KOPT-K1 (cell line): ENCODE results near the gene HLA-DRB5.
"Not testable (repeated sequence)": the region's sequence is repeated elsewhere in the genome, so short reads cannot be mapped to it uniquely, and the experiment has no call there.

Source experiments
- H3K27ac ChIP-seq: fragments of 200-600 bp; sonication (generic); 2 replicates; pipeline ENCODE4 v1.5.1; 2016; ENCODE audit warnings: antibody characterized with exemption, mild to moderate bottlenecking, low read depth, low read length; ENCODE audit not compliant: poor library complexity, severe bottlenecking
- H3K36me3 ChIP-seq: fragments of 200-600 bp; sonication (generic); 2 replicates; pipeline ENCODE4 v1.5.1; 2017; ENCODE audit warnings: antibody characterized with exemption, mild to moderate bottlenecking, low read length, moderate library complexity; ENCODE audit not compliant: insufficient read depth
- H3K9me3 ChIP-seq: fragments of 200-600 bp; sonication (generic); 2 replicates; pipeline ENCODE4 v1.5.1; 2017; ENCODE audit warnings: antibody characterized with exemption, low read length, mild to moderate bottlenecking; ENCODE audit not compliant: insufficient read depth, poor library complexity, severe bottlenecking

The HLA-DRB5 gene

GRCh38 chr6:32539839-32540238 is 9.8 kb upstream of the HLA-DRB5 start:
- H3K36me3 ChIP-seq, result no peaks in the 10 kb centered on the region
- no peak overlapping the region for H3K27ac ChIP-seq
- no peaks in the 10 kb centered on the region for H3K9me3 ChIP-seq

DNA sequence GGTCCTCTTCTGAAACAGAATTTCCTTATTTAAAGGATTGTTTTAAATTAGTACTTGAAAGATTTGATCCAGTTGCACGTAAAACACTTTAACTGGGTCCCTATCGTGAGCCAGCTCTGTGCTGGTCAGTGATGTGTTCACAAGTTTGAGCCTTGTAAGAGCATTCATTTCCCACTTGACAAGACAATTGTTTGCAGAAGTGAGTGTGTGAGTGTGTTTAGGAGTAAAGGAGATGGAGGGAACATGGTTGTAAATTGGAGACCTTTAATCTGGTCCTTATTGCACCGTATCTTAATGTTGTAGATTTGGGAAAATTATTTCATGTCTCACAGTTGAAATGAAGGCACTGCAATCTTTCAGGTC is 325 bp upstream of the HLA-DRB5 start:
- H3K36me3 ChIP-seq, H3K9me3 ChIP-seq, H3K27ac ChIP-seq: not testable (repeated sequence)

DNA sequence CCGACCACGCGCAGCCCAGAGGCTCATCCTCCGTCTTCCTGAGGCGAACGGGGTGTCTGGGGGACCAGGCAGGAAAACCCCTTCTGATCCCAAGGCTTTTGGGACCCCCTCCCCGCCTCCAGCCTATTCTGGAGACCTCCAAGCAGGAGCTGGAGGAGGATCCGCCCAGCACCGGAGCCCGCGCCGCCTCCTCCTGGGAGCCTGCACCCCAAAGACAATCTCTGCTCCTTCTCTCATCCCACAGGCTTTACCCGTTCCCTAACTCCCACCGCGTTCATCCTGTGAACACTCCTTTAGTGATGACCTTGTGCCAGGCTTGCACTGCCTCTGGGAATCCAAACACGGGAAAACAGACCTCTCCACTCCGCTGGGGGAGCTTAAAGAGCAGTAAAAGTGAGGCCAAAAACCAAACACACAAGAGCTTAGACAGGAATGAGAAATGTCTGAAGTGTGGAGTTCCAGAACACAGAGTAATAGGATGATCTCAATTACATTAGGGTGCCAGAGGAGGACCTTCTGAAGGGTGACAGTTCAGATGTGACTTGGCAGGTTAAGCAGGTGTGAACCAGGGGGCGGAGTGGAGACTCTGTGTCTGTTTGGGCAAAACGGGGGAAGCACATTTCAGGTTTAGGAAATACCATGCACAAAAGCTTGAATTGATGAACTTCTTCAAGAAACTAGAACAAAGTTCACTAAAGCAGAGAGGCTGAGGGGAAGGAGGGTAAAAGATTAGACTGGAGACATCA is 7.6 kb downstream of the HLA-DRB5 start:
- no peaks in the 10 kb centered on the region for H3K36me3 ChIP-seq
- no peak overlapping the region for H3K27ac ChIP-seq
- H3K9me3 ChIP-seq, result no peaks in the 10 kb centered on the region

GRCh38 chr6:32519910-32520258 is 10.2 kb downstream of the HLA-DRB5 start:
- Histone ChIP-seq H3K27ac (no peak overlapping the region), H3K9me3 (no peaks in the 10 kb centered on the region), H3K36me3 (no peaks in the 10 kb centered on the region)

GRCh38 chr6:32519118-32519909 is 10.8 kb downstream of the HLA-DRB5 start:
- H3K27ac ChIP-seq, result no peak overlapping the region
- no peaks in the 10 kb centered on the region for H3K36me3 ChIP-seq
- no peaks in the 10 kb centered on the region for H3K9me3 ChIP-seq

DNA sequence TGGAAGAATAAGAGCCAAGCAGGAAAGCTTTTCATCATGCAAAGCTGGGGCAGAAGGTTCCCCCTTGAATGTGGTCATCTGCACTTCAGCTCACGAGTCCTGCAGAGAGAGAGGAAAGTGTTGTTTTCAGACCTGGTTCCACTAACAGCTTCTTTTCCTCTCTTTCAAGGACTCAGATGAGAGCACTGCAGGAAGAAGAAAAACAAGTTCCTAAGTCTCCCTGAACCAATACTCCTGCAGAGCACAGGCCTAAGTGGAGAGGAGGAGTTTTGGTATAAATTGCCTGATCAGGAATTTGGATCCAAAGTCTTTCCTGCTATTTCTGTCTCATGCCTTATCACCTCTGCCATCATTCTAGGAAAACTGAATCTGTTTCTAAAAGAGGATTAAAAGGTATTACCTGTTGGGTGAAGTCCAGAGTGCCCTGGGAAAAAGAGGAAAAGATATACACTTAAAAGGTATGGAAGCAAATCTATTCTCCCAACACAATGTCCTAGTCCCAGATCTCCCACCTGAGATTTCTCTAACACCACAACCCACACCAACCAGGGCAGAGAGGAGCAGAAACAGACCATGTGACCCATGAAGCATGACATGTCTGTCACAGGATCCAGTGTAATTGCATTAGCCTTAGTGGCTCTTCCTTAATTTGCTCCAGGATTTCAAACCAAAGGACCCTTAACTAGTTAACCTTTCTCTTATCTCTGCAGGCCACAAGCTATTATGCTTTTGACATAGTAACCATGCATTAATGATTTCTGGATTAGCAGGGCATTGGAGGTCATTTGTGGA is 12.2 kb downstream of the HLA-DRB5 start:
- Histone ChIP-seq H3K9me3 (no peaks in the 10 kb centered on the region), H3K36me3 (no peaks in the 10 kb centered on the region), H3K27ac (no peak overlapping the region)

DNA sequence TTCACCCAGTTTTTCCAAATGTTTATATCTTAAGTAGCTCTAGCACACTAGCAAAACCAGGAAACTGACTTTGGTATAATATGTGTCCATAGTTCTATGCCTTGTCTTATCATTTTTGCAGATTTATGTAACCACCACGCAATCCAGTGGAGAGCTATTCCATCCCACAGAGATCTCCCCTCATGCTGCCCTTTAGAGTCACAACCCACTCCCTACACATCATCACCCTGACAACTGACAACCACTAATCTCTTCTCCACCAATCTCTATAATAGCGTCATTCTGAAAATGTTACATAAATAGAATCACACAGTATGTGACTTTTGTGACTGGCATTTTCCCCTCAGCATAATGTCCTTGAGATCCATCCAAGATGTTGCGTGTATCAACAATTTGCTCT is 29.1 kb downstream of the HLA-DRB5 start:
- H3K27ac ChIP-seq, result no peak overlapping the region
- H3K9me3 ChIP-seq, result no peaks in the 10 kb centered on the region
- H3K36me3 ChIP-seq, result no peaks in the 10 kb centered on the region

DNA sequence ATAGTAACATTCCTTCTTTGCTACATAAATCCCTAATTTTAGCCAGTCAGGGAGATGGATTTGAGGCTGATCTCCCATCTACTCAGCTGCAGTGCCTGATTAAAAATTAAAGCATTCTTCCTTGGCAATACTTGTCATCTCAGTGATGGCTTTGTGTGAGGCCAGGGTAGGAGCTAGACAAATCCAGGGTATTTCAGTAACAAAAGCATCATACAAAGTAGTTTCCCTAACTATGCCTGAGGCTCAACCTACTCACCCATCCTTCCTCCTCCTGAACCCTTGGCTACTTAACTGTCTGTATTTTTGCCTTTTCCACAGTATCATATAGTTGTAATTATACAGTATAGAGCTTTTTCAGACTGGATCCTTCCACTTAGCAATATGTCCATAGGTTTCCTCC is 37.7 kb downstream of the HLA-DRB5 start:
- H3K36me3 ChIP-seq, result no peaks in the 10 kb centered on the region
- H3K27ac ChIP-seq, result no peak overlapping the region
- no peaks in the 10 kb centered on the region for H3K9me3 ChIP-seq

DNA sequence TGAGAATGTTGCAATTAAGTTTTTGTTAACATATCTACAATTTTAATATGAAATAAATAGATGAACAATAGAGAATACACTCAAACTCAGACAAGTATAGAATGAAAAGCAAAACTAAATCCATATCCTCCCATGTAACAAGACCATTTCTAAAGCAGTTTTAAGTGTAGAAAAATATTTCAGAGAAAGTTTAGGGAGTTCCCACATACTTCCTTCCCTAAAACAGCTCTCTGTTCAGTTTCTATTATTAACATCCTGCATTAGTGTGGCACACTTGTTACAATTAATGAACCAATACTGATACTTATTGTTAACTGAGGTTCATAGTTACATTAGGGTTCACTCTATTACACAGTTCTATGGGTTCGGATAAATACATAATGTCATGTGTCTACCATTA is 38.4 kb downstream of the HLA-DRB5 start:
- no peaks in the 10 kb centered on the region for H3K36me3 ChIP-seq
- no peaks in the 10 kb centered on the region for H3K9me3 ChIP-seq
- no peak overlapping the region for H3K27ac ChIP-seq

- Histone ChIP-seq H3K36me3 (no peaks in the 10 kb centered on the region), H3K9me3 (no peaks in the 10 kb centered on the region), H3K27ac (no peak overlapping the region)
Measured at GRCh38 chr6:32488083-32488482, 42.0 kb downstream of the HLA-DRB5 start.

DNA sequence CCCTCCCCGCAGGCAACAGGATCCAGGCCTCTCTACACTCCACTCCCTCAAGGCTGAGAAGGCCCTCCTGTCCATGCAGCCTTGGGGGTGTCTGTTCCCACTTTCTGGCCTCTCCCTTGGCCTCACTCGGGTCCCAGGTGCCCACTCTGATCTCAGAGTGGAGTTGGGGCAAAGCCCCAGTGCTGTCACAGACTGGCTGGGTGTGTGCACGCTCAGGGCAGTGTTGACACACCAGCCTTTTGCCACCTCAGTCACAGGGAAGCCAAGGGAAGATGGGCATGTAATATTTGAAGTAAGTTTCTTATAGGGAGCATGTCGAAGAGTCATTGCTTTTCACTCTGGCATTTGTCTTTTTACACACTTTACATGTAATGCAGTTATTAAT is 45.5 kb downstream of the HLA-DRB5 start:
- no peaks in the 10 kb centered on the region for H3K36me3 ChIP-seq
- no peak overlapping the region for H3K27ac ChIP-seq
- no peaks in the 10 kb centered on the region for H3K9me3 ChIP-seq

DNA sequence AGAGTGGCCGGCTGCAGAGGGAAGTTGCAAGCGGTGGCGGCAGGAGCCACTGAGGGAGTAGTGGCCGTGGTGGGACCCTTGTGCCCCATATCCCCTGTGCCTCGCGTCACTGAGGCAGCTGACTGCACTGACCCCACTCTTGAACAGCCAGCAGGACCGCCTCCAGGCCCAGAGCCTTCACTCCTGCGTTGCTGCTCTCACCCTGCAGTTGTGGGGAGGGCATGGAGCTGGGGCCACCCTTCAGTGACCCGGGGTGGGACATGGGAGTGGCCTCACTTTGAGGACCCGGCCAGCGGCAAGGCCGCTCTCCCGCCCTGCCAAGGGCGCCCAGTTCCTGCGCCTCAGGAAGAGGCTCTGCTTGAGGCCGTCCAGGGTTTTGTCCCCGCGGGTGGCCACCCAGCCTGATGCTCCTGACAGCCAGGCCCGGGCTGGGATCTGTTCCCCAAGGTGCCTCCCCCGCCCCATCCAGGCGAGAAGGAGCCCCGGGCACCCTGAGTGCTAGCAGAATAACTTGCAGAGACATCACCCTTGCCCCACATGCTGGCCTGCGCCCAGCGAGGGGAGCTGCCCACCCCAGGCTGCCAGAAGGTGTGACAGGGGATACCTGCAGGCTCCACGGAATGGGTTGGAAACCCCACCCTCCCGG is 46.0 kb downstream of the HLA-DRB5 start:
- no peak overlapping the region for H3K27ac ChIP-seq
- no peaks in the 10 kb centered on the region for H3K9me3 ChIP-seq
- no peaks in the 10 kb centered on the region for H3K36me3 ChIP-seq

DNA sequence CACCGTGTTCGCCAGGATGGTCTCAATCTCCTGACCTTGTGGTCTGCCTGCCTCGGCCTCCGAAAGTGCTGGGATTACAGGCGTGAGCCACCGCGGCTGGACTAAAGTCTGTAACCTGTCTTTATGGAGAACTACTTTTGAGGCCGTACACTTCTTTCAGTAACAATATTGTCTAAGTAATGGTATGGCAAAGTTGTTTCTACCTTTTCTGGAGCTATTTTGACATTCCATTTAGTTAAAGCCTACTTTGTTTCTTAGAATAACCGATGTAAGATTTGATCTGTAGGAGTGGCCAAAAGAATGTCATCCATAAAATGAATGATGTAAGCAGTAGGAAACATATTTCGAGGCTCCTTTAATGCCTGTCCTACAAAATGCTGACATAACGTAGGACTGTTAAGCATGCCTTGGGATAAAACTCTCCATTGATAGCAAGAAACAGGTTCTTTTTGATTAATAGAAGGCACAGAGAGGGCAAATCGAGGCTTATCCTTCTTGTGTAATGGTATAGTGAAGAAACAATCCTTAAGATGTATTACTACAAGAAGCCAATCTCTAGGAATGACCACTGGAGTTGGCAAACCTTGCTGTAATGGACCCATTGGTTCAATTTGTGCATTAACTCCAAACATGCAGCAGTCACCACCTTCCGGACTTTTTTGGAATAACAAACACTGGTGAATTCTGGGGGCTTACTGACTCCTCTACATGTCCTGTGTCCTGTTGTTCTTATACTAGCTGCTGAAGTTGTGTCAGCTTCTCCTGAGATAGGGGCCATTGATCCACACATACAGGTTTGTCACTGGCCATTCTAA is 54.5 kb downstream of the HLA-DRB5 start:
- H3K27ac ChIP-seq, result no peak overlapping the region
- no peaks in the 10 kb centered on the region for H3K9me3 ChIP-seq
- H3K36me3 ChIP-seq, result no peaks in the 10 kb centered on the region
